ENCODE results near the gene GLRX. TPM values are rescaled to one million over a fixed set of nuclear protein-coding genes. Genes with fewer than 3 reads are reported as not detected.

The GLRX gene
- polyA plus RNA-seq, 1 of the 3 experiments (the other 2 are of a cell fraction): 40.0 TPM

DNA sequence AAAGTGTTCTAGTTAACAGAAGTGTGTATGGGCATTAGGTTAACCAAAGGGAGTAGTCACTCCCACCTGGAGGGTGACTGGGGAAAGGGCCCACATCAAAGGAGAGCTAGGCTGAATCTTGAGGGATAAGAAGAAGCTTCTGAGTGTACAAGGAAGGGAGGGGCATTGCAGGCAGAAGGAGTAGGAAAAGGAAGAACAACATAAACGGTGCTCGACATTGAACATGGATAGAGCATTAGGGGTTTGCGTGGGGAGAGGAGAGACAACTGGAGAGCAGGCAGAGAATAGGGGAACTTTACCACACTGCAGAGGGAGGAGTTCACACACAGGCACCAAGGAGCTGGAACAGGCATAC is 5.3 kb upstream of the GLRX start:
- H3K79me2 ChIP-seq (ENCODE audit: insufficient read depth): no peaks in the 10 kb centered on the region
- no peak overlapping the region for H3K9ac ChIP-seq
- H3K9me3 ChIP-seq: no peaks in the 10 kb centered on the region
- no peak for DNase-seq
- peaks cover 14% of the 10 kb centered on the region for H3F3A ChIP-seq (replicated peaks; ENCODE audit: insufficient read depth)
- H3K27me3 ChIP-seq (ENCODE audit: insufficient read depth): no peaks in the 10 kb centered on the region
- TF ChIP-seq RFX5 (IDR thresholded peaks at IDR 0.05; ENCODE audit: low read length) (no peak), GATA2 (CRISPR knock-in tag; IDR thresholded peaks at IDR 0.05) (no peak), RXRA (IDR thresholded peaks at IDR 0.05; ENCODE audit: borderline replicate concordance, low read depth) (no peak), FOXM1 (IDR thresholded peaks at IDR 0.05; ENCODE audit: low read depth) (no peak)
- TF ChIP-seq, protein P1, sequence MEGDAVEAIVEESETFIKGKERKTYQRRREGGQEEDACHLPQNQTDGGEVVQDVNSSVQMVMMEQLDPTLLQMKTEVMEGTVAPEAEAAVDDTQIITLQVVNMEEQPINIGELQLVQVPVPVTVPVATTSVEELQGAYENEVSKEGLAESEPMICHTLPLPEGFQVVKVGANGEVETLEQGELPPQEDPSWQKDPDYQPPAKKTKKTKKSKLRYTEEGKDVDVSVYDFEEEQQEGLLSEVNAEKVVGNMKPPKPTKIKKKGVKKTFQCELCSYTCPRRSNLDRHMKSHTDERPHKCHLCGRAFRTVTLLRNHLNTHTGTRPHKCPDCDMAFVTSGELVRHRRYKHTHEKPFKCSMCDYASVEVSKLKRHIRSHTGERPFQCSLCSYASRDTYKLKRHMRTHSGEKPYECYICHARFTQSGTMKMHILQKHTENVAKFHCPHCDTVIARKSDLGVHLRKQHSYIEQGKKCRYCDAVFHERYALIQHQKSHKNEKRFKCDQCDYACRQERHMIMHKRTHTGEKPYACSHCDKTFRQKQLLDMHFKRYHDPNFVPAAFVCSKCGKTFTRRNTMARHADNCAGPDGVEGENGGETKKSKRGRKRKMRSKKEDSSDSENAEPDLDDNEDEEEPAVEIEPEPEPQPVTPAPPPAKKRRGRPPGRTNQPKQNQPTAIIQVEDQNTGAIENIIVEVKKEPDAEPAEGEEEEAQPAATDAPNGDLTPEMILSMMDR (IDR thresholded peaks at IDR 0.05): no peak
- H3K27ac ChIP-seq (ENCODE audit: low read depth in 2 of 2, low read length in 1 of 2): no peak overlapping the region
- no peaks in the 10 kb centered on the region for H3K36me3 ChIP-seq (replicated peaks in 1 of 2; ENCODE audit: control insufficient read depth in 1 of 2, insufficient read depth in 2 of 2, low read length in 1 of 2)
- H3K9me2 ChIP-seq: no peaks in the 10 kb centered on the region
- H3K4me3 ChIP-seq (ENCODE audit: low read depth in 2 of 2, low read length in 1 of 2): no peak overlapping the region
- no peaks in the 10 kb centered on the region for H4K20me1 ChIP-seq (ENCODE audit: insufficient read depth)
- peaks cover 0 to 15% of the 10 kb centered on the region in 2 experiments for H3K4me1 ChIP-seq (ENCODE audit: control insufficient read depth in 1 of 2, insufficient read depth in 2 of 2, low read depth in 1 of 2, low read length in 1 of 2)
- 97% methylated on average over 3 of the region's 3 CpGs for WGBS (ENCODE audit: low lambda C conversion rate)
- POLR2A ChIA-PET: no interaction called here
- no peak overlapping the region for H3K4me2 ChIP-seq
- CTCF ChIA-PET: interaction anchor here (1.1 to 2.2 kb wide), 4 partner anchors 46 to 164 kb away, joined by 3 to 10 read pairs (median 4); no protein-coding TSS in a partner anchor
- no peak overlapping the region for H2AFZ ChIP-seq (ENCODE audit: low read depth)

DNA sequence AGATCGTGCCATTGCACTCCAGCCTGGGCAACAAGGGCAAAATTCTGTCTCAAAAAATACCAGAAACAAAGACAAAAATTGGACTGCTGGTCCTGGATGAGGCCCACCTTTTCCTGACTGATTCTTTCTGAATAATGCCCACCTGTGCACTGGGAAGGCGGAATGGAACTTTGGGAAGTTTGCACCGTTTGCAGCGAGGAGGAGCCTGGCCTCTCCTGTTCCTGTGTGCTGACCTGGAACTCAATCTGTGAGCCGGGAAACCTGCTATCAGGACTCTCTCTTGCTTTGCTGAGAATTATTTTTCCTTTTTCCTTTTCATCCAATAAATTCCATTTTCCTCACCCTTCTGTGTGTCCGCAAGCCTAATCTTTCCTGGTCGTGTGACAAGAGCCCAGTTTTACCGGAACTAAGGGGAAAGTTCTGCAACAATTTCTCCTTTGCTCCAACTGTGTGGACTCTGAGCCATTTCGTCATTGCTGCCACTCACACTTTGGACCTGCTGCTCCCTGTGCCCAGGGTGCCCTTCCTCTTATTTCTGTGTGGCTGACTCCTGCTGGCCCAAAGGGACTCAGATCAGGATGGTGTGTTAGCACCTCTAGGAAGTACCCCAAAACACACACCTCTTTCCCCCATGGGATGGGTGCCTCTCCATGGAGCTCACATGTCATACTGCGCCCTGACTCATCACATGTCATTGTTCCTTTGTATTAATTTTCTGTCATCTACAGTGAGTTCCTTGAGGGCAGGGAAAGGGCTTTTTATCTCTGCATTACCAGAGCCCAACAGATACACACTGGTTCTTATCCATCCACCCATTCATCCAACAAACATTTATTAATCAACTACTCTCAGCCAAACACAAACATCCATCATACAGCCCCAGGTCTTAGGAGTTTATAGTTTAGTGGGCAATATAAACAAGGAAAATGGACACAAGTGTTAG is 4.7 kb upstream of the GLRX start:
- TF ChIP-seq SMC3 (IDR thresholded peaks at IDR 0.05; ENCODE audit: low read depth, low read length) (no peak), RFX5 (IDR thresholded peaks at IDR 0.05; ENCODE audit: low read length) (no peak), FOXM1 (IDR thresholded peaks at IDR 0.05; ENCODE audit: low read depth) (no peak), TCF12 (IDR thresholded peaks at IDR 0.05) (no peak), TEAD4 (IDR thresholded peaks at IDR 0.05; ENCODE audit: borderline replicate concordance, insufficient read depth) (no peak), CHD2 (IDR thresholded peaks at IDR 0.05; ENCODE audit: low read length, partially characterized antibody) (no peak), GABPA (IDR thresholded peaks at IDR 0.05; ENCODE audit: low read depth) (no peak), RXRA (IDR thresholded peaks at IDR 0.05; ENCODE audit: borderline replicate concordance, low read depth) (no peak), MEF2A (IDR thresholded peaks at IDR 0.05; ENCODE audit: borderline replicate concordance, low read depth) (no peak), ELF1 (IDR thresholded peaks at IDR 0.05) (no peak), FOSL2 (IDR thresholded peaks at IDR 0.05; ENCODE audit: borderline replicate concordance, low read depth) (no peak)
- TF ChIP-seq, protein P2, sequence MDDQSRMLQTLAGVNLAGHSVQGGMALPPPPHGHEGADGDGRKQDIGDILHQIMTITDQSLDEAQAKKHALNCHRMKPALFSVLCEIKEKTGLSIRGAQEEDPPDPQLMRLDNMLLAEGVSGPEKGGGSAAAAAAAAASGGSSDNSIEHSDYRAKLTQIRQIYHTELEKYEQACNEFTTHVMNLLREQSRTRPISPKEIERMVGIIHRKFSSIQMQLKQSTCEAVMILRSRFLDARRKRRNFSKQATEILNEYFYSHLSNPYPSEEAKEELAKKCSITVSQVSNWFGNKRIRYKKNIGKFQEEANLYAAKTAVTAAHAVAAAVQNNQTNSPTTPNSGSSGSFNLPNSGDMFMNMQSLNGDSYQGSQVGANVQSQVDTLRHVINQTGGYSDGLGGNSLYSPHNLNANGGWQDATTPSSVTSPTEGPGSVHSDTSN (IDR thresholded peaks at IDR 0.05): no peak
- TF ChIP-seq, protein P3, sequence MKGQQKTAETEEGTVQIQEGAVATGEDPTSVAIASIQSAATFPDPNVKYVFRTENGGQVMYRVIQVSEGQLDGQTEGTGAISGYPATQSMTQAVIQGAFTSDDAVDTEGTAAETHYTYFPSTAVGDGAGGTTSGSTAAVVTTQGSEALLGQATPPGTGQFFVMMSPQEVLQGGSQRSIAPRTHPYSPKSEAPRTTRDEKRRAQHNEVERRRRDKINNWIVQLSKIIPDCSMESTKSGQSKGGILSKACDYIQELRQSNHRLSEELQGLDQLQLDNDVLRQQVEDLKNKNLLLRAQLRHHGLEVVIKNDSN (IDR thresholded peaks at IDR 0.05; ENCODE audit: borderline replicate concordance, low read depth): no peak
- TF ChIP-seq, protein P1 (IDR thresholded peaks at IDR 0.05): no peak
- TF ChIP-seq, protein P4, sequence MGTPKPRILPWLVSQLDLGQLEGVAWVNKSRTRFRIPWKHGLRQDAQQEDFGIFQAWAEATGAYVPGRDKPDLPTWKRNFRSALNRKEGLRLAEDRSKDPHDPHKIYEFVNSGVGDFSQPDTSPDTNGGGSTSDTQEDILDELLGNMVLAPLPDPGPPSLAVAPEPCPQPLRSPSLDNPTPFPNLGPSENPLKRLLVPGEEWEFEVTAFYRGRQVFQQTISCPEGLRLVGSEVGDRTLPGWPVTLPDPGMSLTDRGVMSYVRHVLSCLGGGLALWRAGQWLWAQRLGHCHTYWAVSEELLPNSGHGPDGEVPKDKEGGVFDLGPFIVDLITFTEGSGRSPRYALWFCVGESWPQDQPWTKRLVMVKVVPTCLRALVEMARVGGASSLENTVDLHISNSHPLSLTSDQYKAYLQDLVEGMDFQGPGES (IDR thresholded peaks at IDR 0.05; ENCODE audit: low read depth, low read length): no peak
- DNase-seq: no peak
- H3K36me3 ChIP-seq (replicated peaks in 1 of 2; ENCODE audit: control insufficient read depth in 1 of 2, insufficient read depth in 2 of 2, low read length in 1 of 2): no peaks in the 10 kb centered on the region
- no peak overlapping the region for H3K27ac ChIP-seq (ENCODE audit: low read depth in 2 of 2, low read length in 1 of 2)
- no peak overlapping the region for H3K4me3 ChIP-seq (ENCODE audit: low read depth in 2 of 2, low read length in 1 of 2)
- H3K9me3 ChIP-seq: no peaks in the 10 kb centered on the region
- H3K4me2 ChIP-seq: no peak overlapping the region
- ChIA-PET CTCF (interaction anchor here (1.2 to 2.2 kb wide), 2 partner anchors 46 to 160 kb away, joined by 3 to 10 read pairs; no protein-coding TSS in a partner anchor), POLR2A (no interaction called here)
- no peaks in the 10 kb centered on the region for H4K20me1 ChIP-seq (ENCODE audit: insufficient read depth)
- H3F3A ChIP-seq (replicated peaks; ENCODE audit: insufficient read depth): peaks cover 18% of the 10 kb centered on the region
- H3K9ac ChIP-seq: no peak overlapping the region
- no peak overlapping the region for H2AFZ ChIP-seq (ENCODE audit: low read depth)
- no peaks in the 10 kb centered on the region for H3K9me2 ChIP-seq
- WGBS (ENCODE audit: low lambda C conversion rate): 91% methylated on average over 7 of the region's 10 CpGs
- peaks cover 2 to 15% of the 10 kb centered on the region in 2 experiments for H3K4me1 ChIP-seq (ENCODE audit: control insufficient read depth in 1 of 2, insufficient read depth in 2 of 2, low read depth in 1 of 2, low read length in 1 of 2)
- no peaks in the 10 kb centered on the region for H3K79me2 ChIP-seq (ENCODE audit: insufficient read depth)
- no peaks in the 10 kb centered on the region for H3K27me3 ChIP-seq (ENCODE audit: insufficient read depth)

All from SK-N-SH (cell line).